ENCODE data around the gene WNT8B.

The WNT8B gene

GRCh38 chr10:100507357-100507732, 44.5 kb downstream of the WNT8B start:
- no peak for DNase-seq (ENCODE audit: low spot score)
- no peak for TF ChIP-seq CTCF (IDR thresholded peaks at IDR 0.05; ENCODE audit: extremely low read depth, missing control alignments)

- TF ChIP-seq CTCF (IDR thresholded peaks at IDR 0.05; ENCODE audit: extremely low read depth, missing control alignments), result no peak
- DNase-seq (ENCODE audit: low spot score), result no peak
Measured at GRCh38 chr10:100508266-100508665, 45.5 kb downstream of the WNT8B start.

GRCh38 chr10:100508691-100509150, 45.9 kb downstream of the WNT8B start:
- TF ChIP-seq CTCF (IDR thresholded peaks at IDR 0.05; ENCODE audit: extremely low read depth, missing control alignments), result peak; percentile 54
- peak; percentile 65 for DNase-seq (ENCODE audit: low spot score)

GRCh38 chr10:100509241-100509840, 46.5 kb downstream of the WNT8B start:
- DNase-seq (ENCODE audit: low spot score), result no peak
- no peak for TF ChIP-seq CTCF (IDR thresholded peaks at IDR 0.05; ENCODE audit: extremely low read depth, missing control alignments)

- no peak for DNase-seq (ENCODE audit: low spot score)
Measured at GRCh38 chr10:100510533-100511308, 47.9 kb downstream of the WNT8B start.

GRCh38 chr10:100515612-100516011, 52.8 kb downstream of the WNT8B start:
- TF ChIP-seq CTCF (IDR thresholded peaks at IDR 0.05; ENCODE audit: extremely low read depth, missing control alignments), result no peak
- DNase-seq (ENCODE audit: low spot score), result no peak

More at GRCh38 chr10:100510533-100511308, 47.9 kb downstream of the WNT8B start:
- TF ChIP-seq CTCF (IDR thresholded peaks at IDR 0.05; ENCODE audit: extremely low read depth, missing control alignments), result no peak

GRCh38 chr10:100516847-100517246, 54.0 kb downstream of the WNT8B start:
- no peak for DNase-seq (ENCODE audit: low spot score)
- no peak for TF ChIP-seq CTCF (IDR thresholded peaks at IDR 0.05; ENCODE audit: extremely low read depth, missing control alignments)

Measured in GM20000 (cell line).